HEK293T (cell line): ENCODE data around the gene FOXP3.

ENCODE experiments used
- CTCF ChIA-PET: fragments of 350-600 bp; formaldehyde crosslinking; extraction: SDS; loops from one replicate; lab custom pipeline; 2021; ENCODE audit warnings: antibody characterized with exemption, inconsistent platforms; lab: Yijun Ruan, JAX
- POLR2A ChIA-PET: fragments of 350-600 bp; formaldehyde crosslinking; extraction: SDS; loops from one replicate; lab custom pipeline; 2020; ENCODE audit warnings: antibody characterized with exemption, inconsistent platforms; lab: Yijun Ruan, JAX
- DNase-seq: peaks from one replicate; pipeline ENCODE4 v3.0.0; 2012; ENCODE audit warnings: mixed read lengths; ENCODE audit errors: extremely low spot score
- ARNT ChIP-seq: fragments of 450-650 bp; IDR thresholded peaks from 2 replicates; pipeline ENCODE4 v1.6.1; 2017; ENCODE audit warnings: mild to moderate bottlenecking
- BHLHE40 ChIP-seq: fragments of 450-650 bp; IDR thresholded peaks from 2 replicates; pipeline ENCODE4 v1.6.1; 2016; ENCODE audit warnings: mild to moderate bottlenecking, moderate library complexity, borderline replicate concordance
- CTBP1 ChIP-seq: fragments of 450-650 bp; IDR thresholded peaks from 2 replicates; pipeline ENCODE4 v1.6.1; 2016; ENCODE audit warnings: borderline replicate concordance
- ELF4 ChIP-seq: fragments of 450-650 bp; IDR thresholded peaks from 2 replicates; pipeline ENCODE4 v1.6.1; 2017; ENCODE audit warnings: antibody characterized with exemption
- FOXA1 ChIP-seq: fragments of 450-650 bp; IDR thresholded peaks from 2 replicates; pipeline ENCODE4 v1.6.1; 2016; ENCODE audit warnings: mild to moderate bottlenecking
- FOXK2 ChIP-seq: fragments of 450-650 bp; IDR thresholded peaks from 2 replicates; pipeline ENCODE4 v1.6.1; 2016; ENCODE audit warnings: mild to moderate bottlenecking
- FOXM1 ChIP-seq: fragments of 450-650 bp; IDR thresholded peaks from 2 replicates; pipeline ENCODE4 v1.6.1; 2017; ENCODE audit warnings: mild to moderate bottlenecking, borderline replicate concordance
- HDGF ChIP-seq: fragments of 450-650 bp; IDR thresholded peaks from 2 replicates; pipeline ENCODE4 v1.6.1; 2017; ENCODE audit warnings: antibody characterized with exemption, borderline replicate concordance
- L3MBTL2 ChIP-seq: fragments of 450-650 bp; conservative IDR thresholded peaks from 2 replicates; pipeline ENCODE4 v1.6.1; 2016; ENCODE audit warnings: mild to moderate bottlenecking
- LEF1 ChIP-seq: fragments of 450-650 bp; IDR thresholded peaks from 2 replicates; pipeline ENCODE4 v1.6.1; 2017; ENCODE audit warnings: mild to moderate bottlenecking, borderline replicate concordance
- NFRKB ChIP-seq: fragments of 450-650 bp; IDR thresholded peaks from 2 replicates; pipeline ENCODE4 v1.6.1; 2016; ENCODE audit warnings: mild to moderate bottlenecking, moderate library complexity
- SP1 ChIP-seq: fragments of 450-650 bp; IDR thresholded peaks from 2 replicates; pipeline ENCODE4 v1.6.1; 2017
- SUZ12 ChIP-seq: fragments of 450-650 bp; IDR thresholded peaks from 2 replicates; pipeline ENCODE4 v1.6.1; 2016; ENCODE audit warnings: mild to moderate bottlenecking
- TARDBP ChIP-seq: fragments of 450-650 bp; IDR thresholded peaks from 2 replicates; pipeline ENCODE4 v1.6.1; 2016
- ZNF384 ChIP-seq: fragments of 450-650 bp; IDR thresholded peaks from 2 replicates; pipeline ENCODE4 v1.6.1; 2016
- TF ChIP-seq, protein P1 (sequence below): fragments of 450-650 bp; IDR thresholded peaks from 2 replicates; pipeline ENCODE4 v1.6.1; 2016

Gene FOXP3

DNA sequence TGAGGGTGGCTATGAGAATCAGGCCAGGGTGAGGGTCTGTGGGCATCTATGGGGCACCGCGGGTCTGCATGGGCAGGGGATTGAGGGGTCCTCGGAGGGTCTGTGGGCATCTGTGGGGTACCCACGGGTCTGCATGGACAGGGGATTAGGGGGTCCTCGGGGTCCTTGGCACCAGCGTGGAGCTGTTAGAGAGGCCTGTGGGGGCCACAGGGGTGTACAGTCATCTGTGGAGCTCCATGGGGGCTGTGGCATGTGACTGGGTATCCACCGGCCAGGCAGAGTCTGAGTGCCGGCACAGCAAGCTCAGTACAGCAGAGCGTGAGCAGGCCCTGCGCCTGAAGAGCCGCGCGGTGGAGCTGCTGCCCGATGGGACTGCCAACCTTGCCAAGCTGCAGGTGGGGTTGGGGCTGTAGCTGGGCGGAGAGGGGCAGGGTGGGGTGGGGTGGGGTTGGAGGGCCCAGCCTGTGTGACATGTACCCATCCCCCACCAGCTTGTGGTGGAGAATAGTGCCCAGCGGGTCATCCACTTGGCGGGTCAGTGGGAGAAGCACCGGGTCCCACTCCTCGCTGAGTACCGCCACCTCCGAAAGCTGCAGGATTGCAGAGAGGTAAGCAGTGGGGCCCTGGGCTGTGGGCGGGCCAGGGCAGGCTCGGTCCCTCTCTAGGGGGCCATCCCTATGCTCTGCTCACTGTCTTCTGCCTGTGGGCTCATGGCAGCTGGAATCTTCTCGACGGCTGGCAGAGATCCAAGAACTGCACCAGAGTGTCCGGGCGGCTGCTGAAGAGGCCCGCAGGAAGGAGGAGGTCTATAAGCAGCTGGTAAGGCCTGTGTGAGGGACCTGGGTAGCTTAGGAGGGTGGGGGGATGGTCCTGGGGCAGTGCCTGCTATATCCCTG is 16.3 kb downstream of the FOXP3 start:
- CTCF ChIA-PET, result interaction anchor here (1.1 to 2.3 kb wide), 2 partner anchors 10 to 55 kb away, joined by 3 to 5 read pairs; no protein-coding TSS in a partner anchor
- no peak for TF ChIP-seq SP1
- TF ChIP-seq HDGF, result no peak
- no peak for TF ChIP-seq CTBP1
- TF ChIP-seq SUZ12, result no peak
- TF ChIP-seq ZNF384, result no peak
- TF ChIP-seq TARDBP, result no peak
- no peak for TF ChIP-seq FOXM1
- no peak for TF ChIP-seq NFRKB
- no peak for TF ChIP-seq FOXK2
- no peak for TF ChIP-seq L3MBTL2
- TF ChIP-seq, protein P1, sequence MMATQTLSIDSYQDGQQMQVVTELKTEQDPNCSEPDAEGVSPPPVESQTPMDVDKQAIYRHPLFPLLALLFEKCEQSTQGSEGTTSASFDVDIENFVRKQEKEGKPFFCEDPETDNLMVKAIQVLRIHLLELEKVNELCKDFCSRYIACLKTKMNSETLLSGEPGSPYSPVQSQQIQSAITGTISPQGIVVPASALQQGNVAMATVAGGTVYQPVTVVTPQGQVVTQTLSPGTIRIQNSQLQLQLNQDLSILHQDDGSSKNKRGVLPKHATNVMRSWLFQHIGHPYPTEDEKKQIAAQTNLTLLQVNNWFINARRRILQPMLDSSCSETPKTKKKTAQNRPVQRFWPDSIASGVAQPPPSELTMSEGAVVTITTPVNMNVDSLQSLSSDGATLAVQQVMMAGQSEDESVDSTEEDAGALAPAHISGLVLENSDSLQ, result no peak
- no peak for TF ChIP-seq FOXA1
- TF ChIP-seq ELF4, result no peak
- no peak for TF ChIP-seq ARNT
- no peak for TF ChIP-seq BHLHE40
- TF ChIP-seq LEF1, result no peak
- POLR2A ChIA-PET, result interaction anchor here (1.2 kb wide), 1 partner anchor 20 kb away, joined by 4 read pairs; no protein-coding TSS in a partner anchor
- no peak for DNase-seq

DNA sequence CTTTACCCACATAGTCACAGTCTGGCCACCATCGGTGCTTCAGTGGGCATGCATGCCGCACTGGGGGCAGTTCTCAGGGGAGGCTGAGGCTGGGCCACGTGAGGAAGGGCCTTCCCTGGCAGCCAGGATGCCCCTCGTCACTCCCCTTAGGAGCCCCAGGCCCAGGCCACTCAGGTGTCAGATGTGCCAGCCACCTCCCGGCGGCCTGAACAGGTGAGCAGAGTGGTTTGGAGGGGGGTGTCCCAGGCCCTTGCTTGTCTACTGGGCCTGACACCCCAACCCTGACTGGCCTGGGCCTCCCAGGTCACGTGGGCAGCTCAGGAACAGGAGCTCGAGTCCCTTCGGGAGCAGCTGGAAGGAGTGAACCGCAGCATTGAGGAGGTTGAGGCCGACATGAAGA is 17.2 kb downstream of the FOXP3 start:
- ChIA-PET CTCF (no interaction called here), POLR2A (interaction anchor here (1.2 kb wide), 1 partner anchor 21 kb away, joined by 4 read pairs; no protein-coding TSS in a partner anchor)
- TF ChIP-seq SP1, result no peak
- no peak for TF ChIP-seq ARNT
- TF ChIP-seq BHLHE40, result no peak
- TF ChIP-seq, protein P1, result no peak
- TF ChIP-seq CTBP1, result no peak
- TF ChIP-seq ZNF384, result no peak
- TF ChIP-seq SUZ12, result no peak
- TF ChIP-seq HDGF, result no peak
- DNase-seq, result no peak

DNA sequence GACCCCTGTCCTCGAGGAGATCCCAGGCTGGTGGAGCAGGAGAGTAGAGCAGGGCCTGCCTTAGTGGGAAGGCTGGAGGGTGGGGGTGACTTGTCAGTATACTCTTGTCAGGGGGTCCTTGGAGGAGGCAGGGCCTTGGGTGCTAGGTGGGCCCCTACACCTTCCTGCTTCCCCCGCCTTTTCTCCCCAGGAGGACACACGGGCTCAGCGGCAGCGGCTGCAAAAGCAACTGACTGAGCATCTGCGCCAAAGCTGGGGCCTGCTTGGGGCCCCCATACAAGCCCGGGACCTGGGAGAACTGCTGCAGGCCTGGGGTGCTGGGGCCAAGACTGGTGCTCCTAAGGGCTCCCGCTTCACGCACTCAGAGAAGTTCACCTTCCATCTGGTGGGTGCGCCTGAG is 18.0 kb downstream of the FOXP3 start:
- ChIA-PET POLR2A (no interaction called here), CTCF (no interaction called here)
- TF ChIP-seq NFRKB (no peak), LEF1 (no peak), FOXM1 (no peak), ZNF384 (no peak), L3MBTL2 (no peak), ARNT (no peak), SUZ12 (no peak), HDGF (no peak), ELF4 (no peak)
- DNase-seq, result no peak

DNA sequence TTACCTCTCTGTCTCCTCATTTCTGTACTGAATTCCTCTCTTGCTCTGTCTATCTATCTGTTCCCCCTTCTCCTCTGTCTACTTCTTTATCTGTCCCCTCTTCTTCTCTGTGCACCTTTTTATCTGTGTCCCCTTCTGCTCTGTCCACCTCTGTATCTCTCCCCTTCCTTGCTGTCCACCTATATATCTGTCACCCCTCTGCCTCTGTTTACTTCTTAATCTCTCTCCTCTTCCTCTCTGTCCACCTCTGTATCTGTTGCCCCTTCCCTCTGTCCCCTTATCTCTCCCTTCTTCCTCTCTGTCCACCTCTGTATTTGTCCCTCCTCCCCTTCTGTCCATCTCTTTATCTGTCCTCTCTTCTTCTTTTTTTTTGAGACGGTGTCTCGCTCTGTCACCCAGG is 20.3 kb downstream of the FOXP3 start:
- POLR2A ChIA-PET, result no interaction called here
- CTCF ChIA-PET, result no interaction called here

DNA sequence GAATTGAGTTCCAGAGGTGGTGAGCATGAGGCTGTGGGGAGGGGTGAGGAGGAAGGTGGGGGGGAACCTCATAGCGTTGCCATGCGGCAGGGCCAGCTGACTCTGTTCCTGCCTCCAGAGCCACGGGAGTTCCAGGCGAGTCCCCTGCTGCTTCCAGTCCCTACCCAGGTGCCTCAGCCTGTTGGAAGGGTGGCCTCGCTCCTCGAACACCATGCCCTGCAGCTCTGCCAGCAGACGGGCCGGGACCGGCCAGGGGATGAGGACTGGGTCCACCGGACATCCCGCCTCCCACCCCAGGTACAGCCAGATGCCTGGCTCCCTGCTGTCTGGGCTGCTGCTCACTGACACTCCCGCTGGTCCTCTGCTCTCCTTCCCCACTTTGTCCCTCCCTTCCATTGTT is 21.3 kb downstream of the FOXP3 start:
- no peak for DNase-seq
- POLR2A ChIA-PET, result no interaction called here
- CTCF ChIA-PET, result no interaction called here
- TF ChIP-seq NFRKB, result no peak
- no peak for TF ChIP-seq BHLHE40
- TF ChIP-seq SP1, result no peak
- no peak for TF ChIP-seq ARNT
- TF ChIP-seq LEF1, result no peak
- no peak for TF ChIP-seq SUZ12
- no peak for TF ChIP-seq ELF4
- no peak for TF ChIP-seq CTBP1
- TF ChIP-seq FOXA1, result no peak
- no peak for TF ChIP-seq HDGF
- TF ChIP-seq, protein P1, result no peak
- no peak for TF ChIP-seq TARDBP
- TF ChIP-seq FOXK2, result no peak
- TF ChIP-seq FOXM1, result no peak
- no peak for TF ChIP-seq ZNF384
- TF ChIP-seq L3MBTL2, result no peak

More for the DNA sequence above, 20.3 kb downstream of the FOXP3 start:
- TF ChIP-seq ELF4 (no peak), TARDBP (no peak)
- DNase-seq, result no peak

DNA sequence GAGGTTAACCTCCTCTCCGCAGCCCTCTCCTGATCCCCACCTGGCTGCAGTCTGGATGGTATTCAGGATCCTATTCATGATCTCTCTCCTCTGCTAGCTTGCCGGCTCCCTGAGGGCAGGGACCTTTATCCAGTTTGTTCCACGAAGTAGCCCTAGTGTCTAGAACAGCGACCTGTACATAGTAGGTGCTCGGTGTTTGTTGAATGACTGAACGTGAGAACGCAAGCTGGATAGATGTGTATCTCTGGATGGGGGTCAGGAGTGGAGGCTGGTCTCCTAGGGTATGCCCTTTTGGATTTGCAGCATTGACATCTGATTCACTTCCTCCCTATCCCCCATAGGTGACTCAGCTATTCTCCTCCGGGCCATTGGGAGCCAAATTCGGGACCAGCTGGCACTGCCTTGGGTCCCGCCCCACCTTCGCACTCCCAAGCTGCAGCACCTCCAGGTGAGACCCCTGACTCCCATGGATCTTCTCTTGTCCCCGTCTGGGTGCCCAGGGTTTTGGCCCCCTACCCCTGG is 21.9 kb downstream of the FOXP3 start:
- no peak for DNase-seq
- TF ChIP-seq CTBP1, result no peak
- POLR2A ChIA-PET, result no interaction called here
- CTCF ChIA-PET, result no interaction called here
